COLO668 (cell line): ENCODE results near the gene ISY1.
"Not testable (repeated sequence)": the region's sequence is repeated elsewhere in the genome, so short reads cannot be mapped to it uniquely, and the experiment has no call there.

Experiments
- DNase-seq: peaks from one replicate; lab custom pipeline; 2025; ENCODE audit not compliant: unreplicated experiment; lab: John Stamatoyannopoulos, UW

ISY1 gene

DNA sequence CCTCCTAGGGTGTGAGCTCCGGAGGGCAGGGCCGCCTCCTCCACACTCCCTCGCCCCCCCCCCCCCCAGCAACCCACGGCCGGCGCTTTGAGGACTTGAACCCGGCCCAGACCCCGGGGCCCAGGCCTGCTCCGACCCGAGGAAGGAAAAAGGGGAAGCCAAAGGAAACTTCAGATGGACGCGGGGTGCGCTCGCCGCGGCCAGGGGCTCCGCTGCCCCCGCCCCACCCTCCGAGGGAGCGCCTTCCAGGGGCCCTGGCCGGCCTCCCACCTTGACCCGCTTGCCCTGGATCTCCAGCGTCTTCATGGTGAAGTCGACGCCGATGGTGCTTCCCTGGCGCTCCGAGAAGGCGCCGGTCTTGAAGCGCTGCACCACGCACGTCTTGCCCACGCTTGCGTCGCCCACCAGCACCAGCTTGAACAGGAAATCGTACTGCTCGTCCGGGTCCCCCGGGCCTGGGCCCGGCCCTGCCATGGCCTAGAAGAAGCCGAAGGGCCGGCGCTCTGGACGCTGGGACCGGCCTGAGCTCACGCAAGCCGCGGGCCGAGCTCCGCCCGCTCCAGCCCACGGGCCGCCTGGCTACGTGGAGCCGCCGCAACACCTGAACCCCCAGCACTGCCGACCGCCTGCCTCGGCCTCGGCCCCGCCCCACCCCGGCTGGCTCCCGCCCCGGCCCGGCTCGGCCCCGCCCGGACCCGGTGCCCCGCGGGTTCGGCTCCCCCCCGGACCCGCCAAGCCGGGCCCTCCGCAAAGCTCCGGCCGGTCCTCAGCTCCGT, 39.7 kb downstream of the ISY1 start:
- peak; percentile 19 for DNase-seq

DNA sequence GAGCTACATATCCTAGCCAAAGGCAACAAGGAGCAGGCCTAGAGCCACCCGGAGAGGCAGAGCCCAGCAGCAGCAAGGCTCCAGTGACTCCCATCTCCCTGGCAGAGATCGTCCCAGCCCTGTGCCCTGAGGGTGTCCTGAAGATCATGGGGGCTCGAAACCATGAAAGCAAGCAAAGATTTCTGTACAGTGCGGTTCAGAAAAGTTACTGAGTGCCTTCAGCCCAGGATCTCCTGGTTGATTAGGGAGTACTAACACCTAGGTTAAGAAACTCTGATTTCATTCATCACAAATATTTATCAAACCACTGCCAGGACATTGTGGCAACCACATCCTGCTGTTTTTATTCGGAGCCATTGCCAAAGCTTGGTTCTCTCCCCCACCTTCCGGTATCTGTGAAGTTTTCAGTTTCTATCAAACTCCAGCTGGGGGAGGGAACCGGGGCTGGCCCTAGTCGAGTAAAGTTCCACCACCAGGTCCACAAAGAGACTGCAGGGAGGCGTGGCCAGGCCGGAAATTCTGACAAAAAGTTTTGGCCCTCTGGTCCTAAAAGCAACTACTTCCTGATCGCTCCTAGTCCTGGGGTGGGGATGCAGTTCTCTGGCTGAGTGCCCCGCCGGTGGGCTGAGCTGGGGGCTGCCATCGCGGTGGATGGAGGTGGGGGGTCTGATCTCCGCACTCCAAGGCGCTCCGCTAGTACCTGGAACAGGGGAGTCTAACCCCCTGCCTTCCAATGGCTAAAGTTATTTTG, 40.4 kb downstream of the ISY1 start:
- peak; percentile 10 for DNase-seq

GRCh38 chr3:129119365-129120100, 41.3 kb downstream of the ISY1 start:
- DNase-seq: no peak

DNA sequence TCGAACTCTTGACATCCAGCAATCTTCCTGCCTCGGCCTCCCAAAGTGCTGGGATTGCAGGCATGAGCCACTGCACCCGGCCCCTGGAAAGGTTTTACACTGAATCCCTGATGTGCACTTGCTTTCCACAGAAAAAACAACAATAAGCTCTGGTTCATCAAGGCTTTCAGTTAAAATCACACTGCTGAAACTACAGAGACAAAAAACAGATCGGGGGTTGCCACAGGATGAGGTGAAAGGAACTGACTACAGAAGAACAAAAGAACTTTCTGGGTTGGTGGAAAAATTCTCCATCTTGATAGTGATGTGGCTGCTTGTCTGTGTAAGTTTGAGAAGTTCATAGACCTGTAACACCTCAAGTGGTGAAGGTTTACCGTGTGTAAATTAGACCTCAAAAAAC, 42.1 kb downstream of the ISY1 start:
- DNase-seq: no peak

DNA sequence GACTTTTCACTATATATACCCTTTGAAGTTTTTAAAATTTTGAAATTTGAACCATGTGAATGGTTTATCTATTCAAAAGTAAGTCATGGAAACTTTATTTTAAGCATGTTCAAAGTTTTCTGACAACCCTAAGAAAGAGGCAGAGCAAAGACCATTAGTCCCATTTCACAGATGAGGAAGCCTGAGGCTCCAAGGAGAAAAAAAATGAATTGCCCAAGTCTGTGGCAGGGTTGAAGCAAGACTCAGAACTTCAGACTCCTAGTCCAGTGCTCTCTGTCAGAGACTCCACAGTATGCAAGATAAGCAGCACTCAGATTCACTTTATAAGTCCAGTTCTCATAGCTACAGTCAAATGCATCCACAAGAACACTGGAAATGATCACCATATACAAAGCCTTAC, 43.7 kb downstream of the ISY1 start:
- no peak for DNase-seq

- no peak for DNase-seq
These were observed 44.3 kb downstream of the ISY1 start for GRCh38 chr3:129116482-129116946.

DNA sequence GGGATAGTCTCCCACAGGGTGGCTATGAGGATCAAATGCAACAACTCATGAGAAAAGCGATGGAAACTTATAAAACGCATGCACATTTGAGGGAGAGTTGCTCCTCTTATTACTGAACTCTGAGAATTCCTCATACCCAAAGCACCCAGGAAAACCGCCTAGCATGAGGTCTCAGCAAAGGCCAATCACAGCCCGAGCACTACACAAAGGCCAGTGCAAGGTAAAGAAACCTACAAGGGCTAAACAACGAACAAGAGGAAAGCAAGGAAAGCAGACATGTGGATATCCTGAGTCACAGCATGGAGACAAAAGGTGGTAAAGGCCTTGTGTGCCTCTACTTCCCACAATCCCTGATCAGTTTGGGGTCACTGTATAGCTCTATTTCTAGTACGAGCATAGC, 46.4 kb downstream of the ISY1 start:
- no peak for DNase-seq

- no peak for DNase-seq
These were observed 48.4 kb downstream of the ISY1 start for GRCh38 chr3:129112308-129113052.

DNA sequence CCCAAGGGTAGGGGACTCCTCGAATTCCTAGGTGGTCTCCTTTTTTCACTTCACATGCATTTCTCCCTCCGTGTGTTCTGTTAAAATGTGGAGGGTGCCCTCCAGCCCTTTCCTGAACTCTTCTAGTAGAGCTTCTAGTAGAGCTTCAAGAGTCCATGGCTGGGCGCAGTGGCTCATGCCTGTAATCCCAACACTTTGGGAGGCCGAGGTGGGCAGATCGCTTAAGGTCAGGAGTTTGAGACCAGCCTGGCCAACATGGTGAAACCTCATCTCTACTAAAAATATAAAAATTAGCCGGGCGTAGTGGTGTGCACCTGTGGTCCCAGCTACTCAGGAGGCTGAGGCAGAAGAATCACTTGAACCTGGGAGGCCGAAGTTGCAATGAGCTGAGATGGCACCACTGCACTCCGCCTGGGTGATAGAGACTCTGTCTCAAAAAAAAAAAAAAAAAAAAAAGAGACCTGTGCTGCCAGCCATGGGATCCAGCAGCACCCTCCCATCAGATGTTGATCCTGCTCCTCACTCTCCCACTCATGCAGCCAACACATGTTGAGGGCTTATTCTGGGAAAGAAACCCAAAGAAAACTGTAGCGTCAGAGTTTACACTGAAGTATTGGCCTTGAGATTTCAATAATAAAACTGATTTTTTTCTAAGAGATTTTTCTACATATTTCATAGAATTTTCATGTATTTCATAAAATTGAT, 49.6 kb downstream of the ISY1 start:
- not testable (repeated sequence) for DNase-seq

DNA sequence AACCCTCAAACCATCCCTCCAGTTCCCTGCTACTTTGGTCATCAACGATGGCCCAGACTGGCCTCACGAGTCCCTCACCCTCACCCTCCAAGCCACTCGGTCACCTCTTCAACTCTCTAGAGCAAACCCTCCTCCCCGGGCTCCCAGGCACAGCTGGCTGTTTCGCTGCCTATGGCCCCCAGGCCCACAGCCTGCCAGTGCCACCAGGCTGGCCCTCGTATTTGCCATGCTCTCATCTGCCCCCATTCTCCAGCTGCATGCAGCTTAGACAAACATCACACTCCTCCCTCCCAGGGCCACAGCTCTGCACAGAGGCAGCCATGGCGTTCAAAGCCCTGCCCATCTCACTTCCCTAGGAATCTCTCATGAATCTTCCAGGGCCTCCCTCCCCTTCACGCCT, 53.1 kb downstream of the ISY1 start:
- DNase-seq: no peak

DNA sequence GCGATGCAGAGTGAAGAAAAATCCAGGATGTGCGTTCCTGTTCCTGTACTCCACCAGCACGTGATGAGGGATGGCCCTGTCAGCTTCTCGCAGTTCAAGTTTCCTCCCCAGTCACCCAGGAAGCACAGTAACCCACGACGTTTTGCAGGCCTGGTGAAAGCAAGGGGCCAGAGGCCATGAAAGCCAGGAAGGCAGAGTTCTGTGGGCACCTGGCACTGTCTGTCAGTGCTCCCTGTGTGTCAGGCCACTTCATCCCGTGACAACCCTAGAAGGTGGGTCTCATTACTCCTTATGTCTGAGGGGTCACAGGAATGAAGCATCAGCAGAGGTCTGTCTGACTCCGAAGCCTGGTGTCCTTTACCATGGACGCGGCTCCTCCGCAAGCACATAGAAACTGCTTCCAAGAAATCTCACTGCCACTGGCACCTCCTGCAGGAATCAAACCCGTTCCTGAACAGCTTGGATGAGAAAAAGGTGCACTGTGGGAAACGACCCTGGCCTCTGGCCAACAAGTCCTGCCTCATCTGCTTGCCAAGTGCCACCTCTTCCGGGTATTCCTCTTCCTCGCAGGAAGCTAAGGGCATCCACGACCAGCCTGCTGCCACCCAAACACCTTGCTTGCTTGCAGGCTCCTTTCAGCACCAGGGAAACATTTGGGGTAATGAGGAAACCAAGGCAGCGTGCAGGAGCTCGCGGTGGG, 53.8 kb downstream of the ISY1 start:
- no peak for DNase-seq

- DNase-seq: peak; percentile 6
These were observed 54.5 kb downstream of the ISY1 start for GRCh38 chr3:129106320-129106719.

DNA sequence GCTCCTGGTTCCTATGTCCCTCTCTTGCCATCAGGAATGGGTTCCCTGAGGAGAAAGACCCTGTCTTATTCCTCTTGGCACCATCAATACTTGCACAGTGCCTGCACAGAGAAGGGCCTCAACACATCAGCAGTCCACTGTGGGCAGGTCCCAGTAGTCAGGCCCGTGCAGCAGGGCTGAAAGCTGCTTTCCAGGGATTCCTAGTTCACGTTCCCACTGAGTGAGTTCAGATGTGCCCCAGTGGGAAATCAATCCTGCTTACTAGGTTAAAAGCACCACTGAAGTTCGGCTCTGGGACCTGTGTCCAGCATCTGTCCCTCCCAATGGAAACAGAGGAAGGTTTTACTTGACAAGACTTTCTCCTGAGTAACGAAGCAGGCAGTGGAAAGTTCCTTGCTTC, 55.0 kb downstream of the ISY1 start:
- no peak for DNase-seq

DNA sequence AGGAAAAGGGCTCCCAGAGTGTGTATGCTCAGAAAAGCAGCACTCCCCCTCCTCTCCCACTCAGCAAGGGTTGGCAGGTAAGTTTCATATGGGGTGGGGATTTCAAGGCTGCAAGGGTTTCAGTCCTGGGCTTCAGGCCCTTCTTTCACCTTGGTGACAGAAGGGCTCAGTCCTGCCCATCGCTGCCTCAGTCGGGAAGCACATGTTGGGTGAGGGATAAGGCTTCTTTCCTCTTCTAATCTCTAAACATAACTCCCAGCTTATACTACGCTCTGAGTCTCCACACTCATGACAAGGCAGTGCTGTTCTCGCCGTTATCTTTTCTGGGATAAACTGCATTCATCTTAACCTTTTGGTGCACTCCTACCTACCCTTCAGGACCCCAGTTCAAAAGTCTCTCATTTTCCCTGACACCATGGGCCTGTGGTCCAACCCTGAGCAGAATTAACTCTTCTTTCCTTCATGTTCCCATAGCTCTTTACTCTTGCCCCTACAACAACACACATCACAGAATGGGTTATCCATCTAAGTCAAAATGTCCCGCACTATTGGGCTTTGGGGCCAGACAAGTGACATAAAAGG, 56.3 kb downstream of the ISY1 start:
- no peak for DNase-seq

DNA sequence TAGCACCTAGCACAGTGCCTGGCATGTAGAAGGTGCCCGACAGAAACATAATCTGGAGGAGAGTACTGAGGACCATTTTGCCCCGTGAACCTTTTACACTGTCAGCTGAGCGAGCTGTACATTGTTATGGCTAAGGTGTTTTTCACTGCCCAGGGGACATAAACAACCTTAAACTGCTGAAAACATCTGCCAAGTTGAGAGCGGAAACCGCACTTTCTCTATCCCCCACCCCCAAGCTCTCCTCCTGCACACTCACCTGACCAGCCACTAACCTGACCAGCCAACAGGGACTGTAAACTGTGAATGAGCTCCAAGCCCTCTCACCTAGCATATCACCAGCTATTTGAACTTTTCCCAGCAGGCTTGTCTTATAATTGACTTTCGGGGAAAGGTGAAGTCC, 56.8 kb downstream of the ISY1 start:
- DNase-seq: no peak

DNA sequence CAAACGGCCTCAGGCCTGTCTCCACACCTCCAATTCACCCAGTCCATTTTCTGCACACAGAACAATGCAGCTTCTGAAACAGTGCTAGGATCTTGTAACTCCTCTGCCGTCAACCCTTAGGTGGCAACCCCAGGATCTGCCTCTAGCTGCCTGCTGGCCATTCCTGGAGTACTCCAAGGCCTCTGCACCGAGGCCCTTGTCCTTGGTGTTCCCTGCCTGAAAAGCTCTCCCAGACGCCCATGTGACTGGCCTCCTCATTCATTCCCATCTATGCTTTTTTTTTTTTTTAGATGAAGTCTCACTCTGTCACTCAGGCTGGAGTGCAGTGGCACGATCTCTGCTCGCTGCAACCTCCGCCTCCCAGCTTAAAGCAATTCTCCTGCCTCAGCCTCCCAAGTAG, 57.6 kb downstream of the ISY1 start:
- DNase-seq: no peak

DNA sequence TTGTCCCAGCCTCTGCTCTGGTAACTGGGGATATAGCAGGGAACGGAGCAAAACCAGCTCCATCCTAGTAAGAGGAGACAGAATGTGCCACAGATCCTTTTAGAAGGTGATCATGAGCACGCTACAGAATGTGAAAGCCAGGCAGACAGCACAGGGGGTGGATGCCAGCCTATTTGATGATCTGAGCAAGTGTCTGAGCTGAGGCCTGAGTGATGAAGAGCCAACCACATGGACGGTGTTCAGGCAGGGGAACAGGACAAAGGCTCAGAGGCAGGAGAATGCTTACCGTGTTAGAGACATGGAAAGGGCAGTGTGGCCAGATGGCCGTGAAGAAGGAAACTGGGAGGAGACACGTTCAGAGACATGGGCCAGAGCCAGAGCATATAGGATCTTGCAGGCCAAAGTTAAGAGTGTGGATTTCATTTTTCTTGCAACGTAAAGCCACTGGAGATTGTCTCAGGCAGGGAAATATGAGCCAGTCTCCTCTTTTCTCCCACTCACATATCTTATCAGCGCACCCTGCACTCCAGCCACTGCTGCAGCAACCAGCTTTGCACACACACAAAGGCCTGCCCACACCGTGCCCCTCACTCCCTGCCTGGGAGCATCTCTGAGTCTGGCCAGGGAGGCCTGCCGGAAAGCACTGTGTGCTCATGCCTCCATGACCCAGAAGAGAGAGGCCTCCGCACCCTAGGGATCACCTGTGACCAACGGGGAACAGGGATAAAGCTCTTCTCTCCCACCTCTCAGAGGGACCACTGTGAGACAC, 59.3 kb downstream of the ISY1 start:
- no peak for DNase-seq

- no peak for DNase-seq
These were observed 60.6 kb downstream of the ISY1 start for GRCh38 chr3:129100274-129100673.

DNA sequence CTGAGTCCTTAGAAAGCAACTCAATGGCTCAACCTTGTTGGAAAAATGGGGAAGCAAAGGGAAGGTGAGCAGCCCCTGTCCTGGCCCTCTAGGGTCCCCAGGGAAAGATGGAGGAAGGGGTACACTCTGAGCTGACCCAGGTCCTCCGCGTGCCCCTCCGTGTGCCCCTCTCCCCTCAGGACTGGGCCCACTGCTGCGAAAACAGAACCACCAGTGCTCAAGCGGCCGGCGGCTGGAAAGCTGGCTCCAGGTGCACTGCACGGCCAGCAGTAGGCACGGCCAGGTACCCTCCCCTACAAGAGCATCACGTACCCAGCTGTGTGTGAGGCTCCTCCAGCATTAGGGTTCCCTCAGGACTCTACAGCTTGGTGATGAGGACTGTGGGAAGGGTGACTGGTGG, 65.6 kb downstream of the ISY1 start:
- DNase-seq: no peak
